WTC11 (cell line): ENCODE data around the gene TAS2R41. TPM values are rescaled to one million over a fixed set of nuclear protein-coding genes. Genes with fewer than 3 reads are reported as not detected.

Experiments
- ATAC-seq: fragments of 200-7000 bp; cut with Tn5 transposase; 2 replicates; pipeline ENCODE4 v1.10.0; 2021; ENCODE audit warnings: mild to moderate bottlenecking, moderate library complexity
- CTCF ChIA-PET: fragments of 300-600 bp; sonication (Branson Sonifier 250); formaldehyde crosslinking; loops from one replicate; lab custom pipeline; 2021; ENCODE audit warnings: antibody characterized with exemption; lab: Charles Lee
- POLR2A ChIA-PET: fragments of 350-600 bp; sonication (Branson Sonifier 250); formaldehyde crosslinking; loops from one replicate; lab custom pipeline; 2021; ENCODE audit warnings: antibody characterized with exemption; lab: Charles Lee
- DNase-seq: peaks from one replicate; pipeline ENCODE4 v3.0.0; 2021; ENCODE audit warnings: low spot score
- H3K27ac Mint-ChIP-seq: 2 replicates; pipeline ENCODE4 v1.8.0; 2021; ENCODE audit warnings: mixed read lengths
- H3K27me3 Mint-ChIP-seq: 2 replicates; pipeline ENCODE4 v1.8.0; 2021; ENCODE audit warnings: low read depth, mild to moderate bottlenecking, moderate library complexity, mixed read lengths
- H3K36me3 Mint-ChIP-seq: 2 replicates; pipeline ENCODE4 v1.8.0; 2021; ENCODE audit warnings: mixed read lengths
- H3K4me1 Mint-ChIP-seq: 2 replicates; pipeline ENCODE4 v1.8.0; 2022; ENCODE audit warnings: mixed read lengths
- H3K4me3 Mint-ChIP-seq: 2 replicates; pipeline ENCODE4 v1.8.0; 2021; ENCODE audit warnings: mild to moderate bottlenecking, moderate library complexity, mixed read lengths
- H3K9me3 Mint-ChIP-seq: 2 replicates; pipeline ENCODE4 v1.8.0; 2021; ENCODE audit warnings: mixed read lengths
- CREB1 ChIP-seq: sonication (generic); formaldehyde crosslinking; IDR thresholded peaks from 2 replicates; pipeline ENCODE4 v1.8.0; 2023; ENCODE audit warnings: mild to moderate bottlenecking, missing genetic modification reagents
- EMX1 ChIP-seq: fragments of 250-450 bp; sonication (Bioruptor Pico); IDR thresholded peaks from 2 replicates; pipeline ENCODE4 v1.8.0; 2021; ENCODE audit warnings: mild to moderate bottlenecking
- FOXJ3 ChIP-seq: sonication (generic); formaldehyde crosslinking; IDR thresholded peaks from 2 replicates; pipeline ENCODE4 v1.9.0; 2021; ENCODE audit warnings: missing genetic modification reagents, mild to moderate bottlenecking, borderline replicate concordance
- MXD4 ChIP-seq: fragments of 250-450 bp; sonication (Bioruptor Pico); IDR thresholded peaks from 2 replicates; pipeline ENCODE4 v1.8.0; 2021; ENCODE audit warnings: mild to moderate bottlenecking, moderate library complexity, borderline replicate concordance
- NFYB ChIP-seq: sonication (generic); formaldehyde crosslinking; conservative IDR thresholded peaks from 2 replicates; pipeline ENCODE4 v1.8.0; 2022; ENCODE audit warnings: low read depth, missing genetic modification reagents
- OVOL2 ChIP-seq: fragments of 250-450 bp; sonication (Bioruptor Pico); IDR thresholded peaks from 2 replicates; pipeline ENCODE4 v1.9.0; 2021; ENCODE audit warnings: mild to moderate bottlenecking, borderline replicate concordance
- ZBTB21 ChIP-seq: sonication (generic); formaldehyde crosslinking; IDR thresholded peaks from 2 replicates; pipeline ENCODE4 v1.8.1; 2023; ENCODE audit warnings: mild to moderate bottlenecking, missing genetic modification reagents, borderline replicate concordance
- ZNF416 ChIP-seq: fragments of 250-450 bp; sonication (Bioruptor Pico); IDR thresholded peaks from 2 replicates; pipeline ENCODE4 v1.9.0; 2021; ENCODE audit warnings: mild to moderate bottlenecking, inconsistent platforms
- ZNF423 ChIP-seq: fragments of 250-450 bp; sonication (Bioruptor Pico); IDR thresholded peaks from 2 replicates; pipeline ENCODE4 v2.1.2; 2022; ENCODE audit warnings: mild to moderate bottlenecking, moderate library complexity
- total RNA-seq: library from RNA; stranded (reverse); gene quantifications from 3 replicates; pipeline ENCODE4 v1.2.3, GENCODE V29; 2021
- TF ChIP-seq, protein P1 (sequence below): sonication (generic); formaldehyde crosslinking; IDR thresholded peaks from 2 replicates; pipeline ENCODE4 v1.8.1; 2022; ENCODE audit warnings: low read depth, mild to moderate bottlenecking, moderate library complexity, missing genetic modification reagents, borderline replicate concordance
- TF ChIP-seq, protein P2 (sequence below): sonication (generic); formaldehyde crosslinking; IDR thresholded peaks from 2 replicates; pipeline ENCODE4 v1.8.1; 2023; ENCODE audit warnings: mild to moderate bottlenecking, missing genetic modification reagents
- TF ChIP-seq, protein P3 (sequence below): sonication (generic); formaldehyde crosslinking; IDR thresholded peaks from 2 replicates; pipeline ENCODE4 v1.8.1; 2023; ENCODE audit warnings: mild to moderate bottlenecking, moderate library complexity, missing genetic modification reagents
- TF ChIP-seq, protein P4 (sequence below): sonication (generic); formaldehyde crosslinking; IDR thresholded peaks from 2 replicates; pipeline ENCODE4 v1.8.0; 2023; ENCODE audit warnings: missing genetic modification reagents, mild to moderate bottlenecking, borderline replicate concordance
- TF ChIP-seq, protein P5 (sequence below): sonication (generic); formaldehyde crosslinking; IDR thresholded peaks from 2 replicates; pipeline ENCODE4 v1.8.0; 2022; ENCODE audit warnings: mild to moderate bottlenecking, missing genetic modification reagents
- TF ChIP-seq, protein P6 (sequence below): sonication (generic); formaldehyde crosslinking; IDR thresholded peaks from 2 replicates; pipeline ENCODE4 v1.8.1; 2023; ENCODE audit warnings: mild to moderate bottlenecking, missing genetic modification reagents, borderline replicate concordance
- TF ChIP-seq, protein P7 (sequence below): sonication (generic); formaldehyde crosslinking; IDR thresholded peaks from 2 replicates; pipeline ENCODE4 v1.8.0; 2022; ENCODE audit warnings: mild to moderate bottlenecking, missing genetic modification reagents
- TF ChIP-seq, protein P8 (sequence below): fragments of 250-450 bp; sonication (Bioruptor Pico); IDR thresholded peaks from 2 replicates; pipeline ENCODE4 v1.9.0; 2021; ENCODE audit warnings: mild to moderate bottlenecking

Gene TAS2R41
- total RNA-seq, 1 experiment from 2014 or later: 0.31 TPM

DNA sequence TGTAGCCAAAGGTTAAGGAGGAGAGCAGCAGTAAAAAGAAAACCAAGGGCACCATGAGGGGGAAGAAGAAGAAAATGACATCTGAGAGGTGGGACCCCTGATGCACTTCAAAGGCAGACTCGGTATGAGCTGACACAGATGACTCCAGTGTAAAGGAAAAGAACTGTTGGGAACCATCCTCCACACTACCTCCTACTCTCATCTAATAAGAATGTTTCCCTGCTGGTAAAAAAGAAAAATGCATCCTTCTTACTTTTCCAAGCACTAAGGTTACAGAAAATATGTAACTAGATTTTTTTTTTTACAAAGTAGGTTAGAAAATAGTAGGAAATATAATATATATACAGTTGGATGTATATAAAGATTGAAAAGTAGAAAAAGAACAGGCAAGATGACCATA is 16.9 kb downstream of the TAS2R41 start:
- peak; percentile 33; the same call in 1 of the 2 replicates for ATAC-seq
- TF ChIP-seq ZNF423: no peak
- TF ChIP-seq, all 79 proteins: peak for 0
- Mint-ChIP-seq H3K4me1 (peaks cover 3% of the 10 kb centered on the region; the same call in 1 of the 2 replicates), H3K27me3 (no peaks in the 10 kb centered on the region), H3K4me3 (no peak overlapping the region), H3K36me3 (no peaks in the 10 kb centered on the region), H3K27ac (no peak overlapping the region), H3K9me3 (no peaks in the 10 kb centered on the region; the same call in 1 of the 2 replicates)
- DNase-seq: no peak
- ChIA-PET CTCF (no interaction called here), POLR2A (no interaction called here)

DNA sequence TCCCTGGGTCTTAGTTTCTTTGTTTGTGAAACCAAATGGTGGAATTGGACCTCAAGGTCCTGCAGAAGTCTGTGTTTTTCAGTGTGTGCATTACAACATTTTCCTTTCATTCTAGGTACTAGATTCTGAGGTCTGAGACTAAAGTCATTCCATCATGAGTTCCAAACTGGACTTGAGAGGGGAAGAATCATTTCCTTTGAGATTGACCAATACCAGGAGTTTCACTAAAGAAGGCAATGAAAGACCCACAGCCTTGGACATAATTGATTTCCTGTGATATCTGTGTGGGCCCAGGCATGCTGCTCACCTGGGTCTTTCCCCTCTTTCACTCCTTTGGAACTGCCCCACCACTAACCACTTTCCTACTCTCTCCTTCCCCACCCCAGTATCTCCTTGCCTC is 18.2 kb downstream of the TAS2R41 start:
- H3K36me3 Mint-ChIP-seq: no peaks in the 10 kb centered on the region
- POLR2A ChIA-PET: no interaction called here
- ATAC-seq (no peak), DNase-seq (no peak)
- CTCF ChIA-PET: no interaction called here
- H3K27me3 Mint-ChIP-seq: no peaks in the 10 kb centered on the region
- no peak overlapping the region for H3K4me3 Mint-ChIP-seq
- no peak overlapping the region for H3K27ac Mint-ChIP-seq
- TF ChIP-seq MXD4 (CRISPR knock-in tag) (no peak), OVOL2 (no peak), EMX1 (CRISPR knock-in tag) (no peak), NFYB (CRISPR knock-in tag) (no peak), ZBTB21 (no peak), CREB1 (CRISPR knock-in tag) (no peak), FOXJ3 (CRISPR knock-in tag) (no peak), ZNF416 (CRISPR knock-in tag) (no peak)
- TF ChIP-seq, protein P1, sequence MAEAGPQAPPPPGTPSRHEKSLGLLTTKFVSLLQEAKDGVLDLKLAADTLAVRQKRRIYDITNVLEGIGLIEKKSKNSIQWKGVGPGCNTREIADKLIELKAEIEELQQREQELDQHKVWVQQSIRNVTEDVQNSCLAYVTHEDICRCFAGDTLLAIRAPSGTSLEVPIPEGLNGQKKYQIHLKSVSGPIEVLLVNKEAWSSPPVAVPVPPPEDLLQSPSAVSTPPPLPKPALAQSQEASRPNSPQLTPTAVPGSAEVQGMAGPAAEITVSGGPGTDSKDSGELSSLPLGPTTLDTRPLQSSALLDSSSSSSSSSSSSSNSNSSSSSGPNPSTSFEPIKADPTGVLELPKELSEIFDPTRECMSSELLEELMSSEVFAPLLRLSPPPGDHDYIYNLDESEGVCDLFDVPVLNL (CRISPR knock-in tag): no peak
- TF ChIP-seq, protein P2, sequence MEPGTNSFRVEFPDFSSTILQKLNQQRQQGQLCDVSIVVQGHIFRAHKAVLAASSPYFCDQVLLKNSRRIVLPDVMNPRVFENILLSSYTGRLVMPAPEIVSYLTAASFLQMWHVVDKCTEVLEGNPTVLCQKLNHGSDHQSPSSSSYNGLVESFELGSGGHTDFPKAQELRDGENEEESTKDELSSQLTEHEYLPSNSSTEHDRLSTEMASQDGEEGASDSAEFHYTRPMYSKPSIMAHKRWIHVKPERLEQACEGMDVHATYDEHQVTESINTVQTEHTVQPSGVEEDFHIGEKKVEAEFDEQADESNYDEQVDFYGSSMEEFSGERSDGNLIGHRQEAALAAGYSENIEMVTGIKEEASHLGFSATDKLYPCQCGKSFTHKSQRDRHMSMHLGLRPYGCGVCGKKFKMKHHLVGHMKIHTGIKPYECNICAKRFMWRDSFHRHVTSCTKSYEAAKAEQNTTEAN (CRISPR knock-in tag): no peak
- TF ChIP-seq, protein P3, sequence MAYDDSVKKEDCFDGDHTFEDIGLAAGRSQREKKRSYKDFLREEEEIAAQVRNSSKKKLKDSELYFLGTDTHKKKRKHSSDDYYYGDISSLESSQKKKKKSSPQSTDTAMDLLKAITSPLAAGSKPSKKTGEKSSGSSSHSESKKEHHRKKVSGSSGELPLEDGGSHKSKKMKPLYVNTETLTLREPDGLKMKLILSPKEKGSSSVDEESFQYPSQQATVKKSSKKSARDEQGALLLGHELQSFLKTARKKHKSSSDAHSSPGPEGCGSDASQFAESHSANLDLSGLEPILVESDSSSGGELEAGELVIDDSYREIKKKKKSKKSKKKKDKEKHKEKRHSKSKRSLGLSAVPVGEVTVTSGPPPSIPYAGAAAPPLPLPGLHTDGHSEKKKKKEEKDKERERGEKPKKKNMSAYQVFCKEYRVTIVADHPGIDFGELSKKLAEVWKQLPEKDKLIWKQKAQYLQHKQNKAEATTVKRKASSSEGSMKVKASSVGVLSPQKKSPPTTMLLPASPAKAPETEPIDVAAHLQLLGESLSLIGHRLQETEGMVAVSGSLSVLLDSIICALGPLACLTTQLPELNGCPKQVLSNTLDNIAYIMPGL (CRISPR knock-in tag): no peak
- TF ChIP-seq, protein P4, sequence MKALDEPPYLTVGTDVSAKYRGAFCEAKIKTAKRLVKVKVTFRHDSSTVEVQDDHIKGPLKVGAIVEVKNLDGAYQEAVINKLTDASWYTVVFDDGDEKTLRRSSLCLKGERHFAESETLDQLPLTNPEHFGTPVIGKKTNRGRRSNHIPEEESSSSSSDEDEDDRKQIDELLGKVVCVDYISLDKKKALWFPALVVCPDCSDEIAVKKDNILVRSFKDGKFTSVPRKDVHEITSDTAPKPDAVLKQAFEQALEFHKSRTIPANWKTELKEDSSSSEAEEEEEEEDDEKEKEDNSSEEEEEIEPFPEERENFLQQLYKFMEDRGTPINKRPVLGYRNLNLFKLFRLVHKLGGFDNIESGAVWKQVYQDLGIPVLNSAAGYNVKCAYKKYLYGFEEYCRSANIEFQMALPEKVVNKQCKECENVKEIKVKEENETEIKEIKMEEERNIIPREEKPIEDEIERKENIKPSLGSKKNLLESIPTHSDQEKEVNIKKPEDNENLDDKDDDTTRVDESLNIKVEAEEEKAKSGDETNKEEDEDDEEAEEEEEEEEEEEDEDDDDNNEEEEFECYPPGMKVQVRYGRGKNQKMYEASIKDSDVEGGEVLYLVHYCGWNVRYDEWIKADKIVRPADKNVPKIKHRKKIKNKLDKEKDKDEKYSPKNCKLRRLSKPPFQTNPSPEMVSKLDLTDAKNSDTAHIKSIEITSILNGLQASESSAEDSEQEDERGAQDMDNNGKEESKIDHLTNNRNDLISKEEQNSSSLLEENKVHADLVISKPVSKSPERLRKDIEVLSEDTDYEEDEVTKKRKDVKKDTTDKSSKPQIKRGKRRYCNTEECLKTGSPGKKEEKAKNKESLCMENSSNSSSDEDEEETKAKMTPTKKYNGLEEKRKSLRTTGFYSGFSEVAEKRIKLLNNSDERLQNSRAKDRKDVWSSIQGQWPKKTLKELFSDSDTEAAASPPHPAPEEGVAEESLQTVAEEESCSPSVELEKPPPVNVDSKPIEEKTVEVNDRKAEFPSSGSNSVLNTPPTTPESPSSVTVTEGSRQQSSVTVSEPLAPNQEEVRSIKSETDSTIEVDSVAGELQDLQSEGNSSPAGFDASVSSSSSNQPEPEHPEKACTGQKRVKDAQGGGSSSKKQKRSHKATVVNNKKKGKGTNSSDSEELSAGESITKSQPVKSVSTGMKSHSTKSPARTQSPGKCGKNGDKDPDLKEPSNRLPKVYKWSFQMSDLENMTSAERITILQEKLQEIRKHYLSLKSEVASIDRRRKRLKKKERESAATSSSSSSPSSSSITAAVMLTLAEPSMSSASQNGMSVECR (CRISPR knock-in tag): no peak
- TF ChIP-seq, protein P5, sequence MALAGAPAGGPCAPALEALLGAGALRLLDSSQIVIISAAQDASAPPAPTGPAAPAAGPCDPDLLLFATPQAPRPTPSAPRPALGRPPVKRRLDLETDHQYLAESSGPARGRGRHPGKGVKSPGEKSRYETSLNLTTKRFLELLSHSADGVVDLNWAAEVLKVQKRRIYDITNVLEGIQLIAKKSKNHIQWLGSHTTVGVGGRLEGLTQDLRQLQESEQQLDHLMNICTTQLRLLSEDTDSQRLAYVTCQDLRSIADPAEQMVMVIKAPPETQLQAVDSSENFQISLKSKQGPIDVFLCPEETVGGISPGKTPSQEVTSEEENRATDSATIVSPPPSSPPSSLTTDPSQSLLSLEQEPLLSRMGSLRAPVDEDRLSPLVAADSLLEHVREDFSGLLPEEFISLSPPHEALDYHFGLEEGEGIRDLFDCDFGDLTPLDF (CRISPR knock-in tag): no peak
- TF ChIP-seq, protein P6, sequence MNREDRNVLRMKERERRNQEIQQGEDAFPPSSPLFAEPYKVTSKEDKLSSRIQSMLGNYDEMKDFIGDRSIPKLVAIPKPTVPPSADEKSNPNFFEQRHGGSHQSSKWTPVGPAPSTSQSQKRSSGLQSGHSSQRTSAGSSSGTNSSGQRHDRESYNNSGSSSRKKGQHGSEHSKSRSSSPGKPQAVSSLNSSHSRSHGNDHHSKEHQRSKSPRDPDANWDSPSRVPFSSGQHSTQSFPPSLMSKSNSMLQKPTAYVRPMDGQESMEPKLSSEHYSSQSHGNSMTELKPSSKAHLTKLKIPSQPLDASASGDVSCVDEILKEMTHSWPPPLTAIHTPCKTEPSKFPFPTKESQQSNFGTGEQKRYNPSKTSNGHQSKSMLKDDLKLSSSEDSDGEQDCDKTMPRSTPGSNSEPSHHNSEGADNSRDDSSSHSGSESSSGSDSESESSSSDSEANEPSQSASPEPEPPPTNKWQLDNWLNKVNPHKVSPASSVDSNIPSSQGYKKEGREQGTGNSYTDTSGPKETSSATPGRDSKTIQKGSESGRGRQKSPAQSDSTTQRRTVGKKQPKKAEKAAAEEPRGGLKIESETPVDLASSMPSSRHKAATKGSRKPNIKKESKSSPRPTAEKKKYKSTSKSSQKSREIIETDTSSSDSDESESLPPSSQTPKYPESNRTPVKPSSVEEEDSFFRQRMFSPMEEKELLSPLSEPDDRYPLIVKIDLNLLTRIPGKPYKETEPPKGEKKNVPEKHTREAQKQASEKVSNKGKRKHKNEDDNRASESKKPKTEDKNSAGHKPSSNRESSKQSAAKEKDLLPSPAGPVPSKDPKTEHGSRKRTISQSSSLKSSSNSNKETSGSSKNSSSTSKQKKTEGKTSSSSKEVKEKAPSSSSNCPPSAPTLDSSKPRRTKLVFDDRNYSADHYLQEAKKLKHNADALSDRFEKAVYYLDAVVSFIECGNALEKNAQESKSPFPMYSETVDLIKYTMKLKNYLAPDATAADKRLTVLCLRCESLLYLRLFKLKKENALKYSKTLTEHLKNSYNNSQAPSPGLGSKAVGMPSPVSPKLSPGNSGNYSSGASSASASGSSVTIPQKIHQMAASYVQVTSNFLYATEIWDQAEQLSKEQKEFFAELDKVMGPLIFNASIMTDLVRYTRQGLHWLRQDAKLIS (CRISPR knock-in tag): no peak
- TF ChIP-seq, protein P7, sequence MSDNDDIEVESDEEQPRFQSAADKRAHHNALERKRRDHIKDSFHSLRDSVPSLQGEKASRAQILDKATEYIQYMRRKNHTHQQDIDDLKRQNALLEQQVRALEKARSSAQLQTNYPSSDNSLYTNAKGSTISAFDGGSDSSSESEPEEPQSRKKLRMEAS (CRISPR knock-in tag): no peak
- TF ChIP-seq, protein P8, sequence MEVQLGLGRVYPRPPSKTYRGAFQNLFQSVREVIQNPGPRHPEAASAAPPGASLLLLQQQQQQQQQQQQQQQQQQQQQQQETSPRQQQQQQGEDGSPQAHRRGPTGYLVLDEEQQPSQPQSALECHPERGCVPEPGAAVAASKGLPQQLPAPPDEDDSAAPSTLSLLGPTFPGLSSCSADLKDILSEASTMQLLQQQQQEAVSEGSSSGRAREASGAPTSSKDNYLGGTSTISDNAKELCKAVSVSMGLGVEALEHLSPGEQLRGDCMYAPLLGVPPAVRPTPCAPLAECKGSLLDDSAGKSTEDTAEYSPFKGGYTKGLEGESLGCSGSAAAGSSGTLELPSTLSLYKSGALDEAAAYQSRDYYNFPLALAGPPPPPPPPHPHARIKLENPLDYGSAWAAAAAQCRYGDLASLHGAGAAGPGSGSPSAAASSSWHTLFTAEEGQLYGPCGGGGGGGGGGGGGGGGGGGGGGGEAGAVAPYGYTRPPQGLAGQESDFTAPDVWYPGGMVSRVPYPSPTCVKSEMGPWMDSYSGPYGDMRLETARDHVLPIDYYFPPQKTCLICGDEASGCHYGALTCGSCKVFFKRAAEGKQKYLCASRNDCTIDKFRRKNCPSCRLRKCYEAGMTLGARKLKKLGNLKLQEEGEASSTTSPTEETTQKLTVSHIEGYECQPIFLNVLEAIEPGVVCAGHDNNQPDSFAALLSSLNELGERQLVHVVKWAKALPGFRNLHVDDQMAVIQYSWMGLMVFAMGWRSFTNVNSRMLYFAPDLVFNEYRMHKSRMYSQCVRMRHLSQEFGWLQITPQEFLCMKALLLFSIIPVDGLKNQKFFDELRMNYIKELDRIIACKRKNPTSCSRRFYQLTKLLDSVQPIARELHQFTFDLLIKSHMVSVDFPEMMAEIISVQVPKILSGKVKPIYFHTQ (CRISPR knock-in tag): no peak
- peaks cover 3% of the 10 kb centered on the region; the same call in 1 of the 2 replicates for H3K4me1 Mint-ChIP-seq
- H3K9me3 Mint-ChIP-seq: no peaks in the 10 kb centered on the region; the same call in 1 of the 2 replicates
